Activated CD8-positive, alpha-beta memory T cell treated with anti-CD3 and anti-CD28 coated beads, Interleukin-2, amount 50 U/mL, for 1 hour (primary cell): Measurements from ENCODE around the gene GSPT1.
"Not testable (repeated sequence)": the region's sequence is repeated elsewhere in the genome, so short reads cannot be mapped to it uniquely, and the experiment has no call there.

Experiments used
- DNase-seq: peaks from one replicate; pipeline ENCODE4 v3.0.0-alpha.2; 2020; ENCODE audit errors: extremely low read depth

Gene GSPT1

DNA sequence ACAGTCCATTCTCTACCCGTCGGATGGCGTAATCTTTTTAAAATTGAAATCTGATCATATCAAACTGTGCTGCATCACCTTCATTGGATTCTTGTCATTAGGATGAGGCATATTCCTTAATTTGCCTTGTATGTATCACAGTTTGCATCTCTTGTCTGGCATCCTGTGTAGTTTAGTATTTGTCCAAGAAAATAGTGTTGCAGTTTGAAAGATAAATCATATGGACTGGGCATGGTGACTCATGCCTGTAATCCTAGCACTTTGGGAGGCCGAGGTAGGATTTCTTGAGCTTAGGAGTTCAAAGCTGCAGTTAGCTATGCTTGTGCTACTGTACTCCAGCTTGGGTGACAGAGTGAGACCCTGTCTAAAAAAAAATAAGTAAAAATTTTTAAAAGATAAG is 58.6 kb downstream of the GSPT1 start:
- no peak for DNase-seq

DNA sequence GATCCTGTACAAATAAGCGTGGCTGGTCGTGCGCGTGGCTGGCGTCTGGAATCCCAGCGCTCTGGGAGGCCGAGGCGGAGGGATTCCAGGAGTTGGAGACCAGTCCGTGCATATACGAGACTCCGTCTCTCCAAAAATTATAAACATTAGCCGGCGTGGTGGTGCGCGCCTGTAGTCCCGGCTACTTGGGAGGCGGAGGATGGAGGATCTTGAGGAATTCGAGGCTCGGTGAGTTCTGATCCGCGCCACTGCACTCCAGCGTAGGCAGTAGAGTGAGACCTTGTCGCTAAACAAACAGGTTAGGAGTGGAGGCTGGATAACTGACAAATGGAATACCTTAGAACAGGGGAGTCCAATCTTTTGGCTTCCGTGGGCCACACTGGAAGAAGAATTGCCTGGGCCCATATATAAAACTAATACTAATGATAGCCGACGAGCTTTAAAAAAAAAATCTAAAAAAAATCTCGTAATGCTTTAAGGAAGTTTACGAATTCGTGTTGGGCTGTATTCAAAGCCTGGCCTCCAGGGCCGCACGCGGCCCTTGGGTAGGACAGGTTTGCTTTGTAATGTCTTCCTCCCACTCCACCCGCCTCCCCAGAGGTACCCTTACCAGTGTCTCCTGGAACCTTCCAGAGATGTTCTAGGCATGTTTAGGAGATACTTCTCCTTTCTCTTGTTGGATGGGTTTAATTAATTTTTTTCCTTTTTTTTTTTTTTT is 63.5 kb downstream of the GSPT1 start:
- DNase-seq: no peak

GRCh38 chr16:11851294-11852091 is 64.3 kb downstream of the GSPT1 start, which contains the start of gene RSL1D1:
Gene RSL1D1, minus strand, starts transcription at chr16:11851542. Its CDS starts 30 bp downstream, at chr16:11851512.
- DNase-seq: peak; percentile 78

GRCh38 chr16:11848842-11849241 is 66.9 kb downstream of the GSPT1 start:
- DNase-seq: no peak

DNA sequence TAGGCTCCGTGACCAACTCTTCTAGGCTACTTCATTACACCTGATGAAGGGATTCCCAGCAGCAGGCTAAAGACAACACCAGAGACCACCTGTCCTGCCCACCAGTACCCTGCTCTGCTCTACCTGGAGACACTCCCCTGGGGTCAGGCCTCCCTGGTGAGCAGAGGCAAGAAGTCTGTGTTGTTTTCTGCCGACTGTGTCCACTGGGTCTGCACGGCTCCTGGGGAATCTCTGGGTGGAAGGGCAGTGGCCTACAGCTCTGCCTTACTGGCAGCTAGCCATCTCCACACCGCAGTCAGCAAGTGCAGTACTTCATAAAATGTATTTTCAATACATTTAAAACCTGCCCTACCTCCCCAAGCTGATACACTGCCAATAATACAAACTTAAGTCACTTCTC is 71.3 kb downstream of the GSPT1 start:
- no peak for DNase-seq

DNA sequence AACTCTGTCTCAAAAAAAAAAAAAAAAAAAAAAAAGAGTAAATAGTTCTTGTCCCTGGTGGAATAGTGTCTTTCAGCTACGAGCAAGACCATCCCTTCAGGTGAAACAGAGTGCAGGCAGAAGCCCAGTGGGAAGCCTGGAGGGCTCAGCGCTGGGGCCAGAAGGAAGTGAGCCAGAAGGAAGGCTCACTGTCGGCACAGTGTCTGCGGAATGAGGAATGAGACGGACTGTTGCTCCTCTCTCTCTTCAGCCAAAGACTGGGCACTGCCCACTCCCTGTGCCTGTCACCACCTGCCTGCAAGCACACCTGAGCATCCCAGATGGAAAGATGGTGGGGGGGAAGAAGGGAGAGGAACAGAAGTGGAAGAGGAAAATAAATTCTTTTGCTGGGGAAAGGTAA is 71.9 kb downstream of the GSPT1 start:
- no peak for DNase-seq

- no peak for DNase-seq
Measured at GRCh38 chr16:11843206-11843605, 72.5 kb downstream of the GSPT1 start.

DNA sequence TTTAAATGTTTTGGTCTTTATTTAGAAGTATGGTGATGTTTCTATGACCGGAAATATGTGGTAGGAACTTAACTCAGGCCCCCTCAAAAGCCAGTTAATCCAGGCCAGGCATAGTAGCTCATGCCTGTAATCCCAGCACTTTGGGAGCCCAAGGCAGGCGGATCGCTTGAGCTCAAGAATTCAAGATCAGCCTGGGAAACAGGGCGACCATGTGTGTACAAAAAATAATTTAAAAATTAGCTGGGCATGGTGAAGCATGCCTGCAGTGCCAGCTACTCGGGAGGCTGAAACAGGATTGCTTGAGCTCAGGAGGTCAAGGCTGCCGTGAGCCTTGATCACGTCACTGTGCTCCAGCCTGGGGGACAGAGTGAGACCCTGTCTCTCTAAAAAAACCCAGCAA is 74.7 kb downstream of the GSPT1 start:
- DNase-seq: no peak

- no peak for DNase-seq
Measured at GRCh38 chr16:11836650-11837244, 79.0 kb downstream of the GSPT1 start.

- DNase-seq: no peak
Measured at GRCh38 chr16:11835891-11836649, 79.7 kb downstream of the GSPT1 start.

DNA sequence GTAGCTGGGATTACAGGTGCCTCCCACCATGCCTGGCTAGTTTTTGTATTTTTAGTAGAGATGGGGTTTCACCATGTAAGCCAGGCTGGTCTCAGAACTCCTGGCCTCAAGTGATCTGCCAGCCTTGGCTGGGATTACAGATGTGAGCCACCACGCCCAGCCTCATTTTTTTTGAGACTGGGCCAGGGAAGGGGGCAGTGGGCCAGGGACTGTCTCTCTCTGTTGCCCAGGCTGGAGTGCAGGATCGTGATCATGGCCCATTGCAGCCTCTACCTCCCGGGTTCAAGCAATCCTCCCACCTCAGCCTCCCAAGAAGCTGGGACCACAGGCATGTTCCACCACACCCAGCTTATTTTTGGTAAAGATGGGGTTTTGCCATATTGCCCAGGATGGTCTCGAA is 80.4 kb downstream of the GSPT1 start:
- no peak for DNase-seq

GRCh38 chr16:11833951-11834695 is 81.6 kb downstream of the GSPT1 start:
- DNase-seq: no peak

DNA sequence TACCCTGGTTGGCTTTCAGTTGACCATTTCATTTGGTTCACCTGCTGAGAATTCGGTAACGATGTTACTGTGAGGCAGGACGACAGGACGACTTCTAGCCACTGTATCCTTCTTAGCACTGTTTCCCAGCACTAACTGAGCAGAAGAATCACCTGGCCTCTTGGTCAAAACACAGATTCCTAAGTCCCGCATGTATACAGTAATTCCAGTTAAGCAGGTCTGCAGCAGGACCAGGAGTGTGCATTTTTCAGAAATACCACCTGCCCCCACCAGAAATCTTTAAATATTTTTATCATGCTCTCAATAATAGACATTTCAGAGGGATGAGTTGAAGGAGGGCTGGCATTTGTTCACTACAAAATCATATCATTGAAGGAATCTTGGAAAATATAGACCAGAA is 87.1 kb downstream of the GSPT1 start:
- DNase-seq: no peak

GRCh38 chr16:11825520-11826165 is 90.1 kb downstream of the GSPT1 start:
- not testable (repeated sequence) for DNase-seq

GRCh38 chr16:11824362-11824761 is 91.4 kb downstream of the GSPT1 start:
- no peak for DNase-seq

DNA sequence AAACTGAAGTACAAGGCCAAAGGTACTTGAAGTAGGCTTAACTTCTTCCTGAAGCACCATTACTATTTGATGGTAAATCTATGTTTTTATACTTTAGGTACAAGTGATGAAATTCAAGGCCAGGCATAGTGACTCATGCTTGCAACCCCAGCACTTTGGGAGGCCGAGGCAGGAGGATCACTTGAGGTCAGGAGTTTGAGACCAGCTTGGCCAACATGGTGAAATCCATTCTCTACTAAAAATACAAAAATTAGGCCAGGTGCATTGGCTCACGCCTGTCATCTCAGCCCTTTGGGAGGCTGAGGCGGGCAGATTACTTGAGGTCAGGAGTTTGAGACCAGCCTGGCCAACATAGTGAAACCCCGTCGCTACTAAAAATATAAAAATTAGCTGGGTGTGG is 92.1 kb downstream of the GSPT1 start:
- not testable (repeated sequence) for DNase-seq

DNA sequence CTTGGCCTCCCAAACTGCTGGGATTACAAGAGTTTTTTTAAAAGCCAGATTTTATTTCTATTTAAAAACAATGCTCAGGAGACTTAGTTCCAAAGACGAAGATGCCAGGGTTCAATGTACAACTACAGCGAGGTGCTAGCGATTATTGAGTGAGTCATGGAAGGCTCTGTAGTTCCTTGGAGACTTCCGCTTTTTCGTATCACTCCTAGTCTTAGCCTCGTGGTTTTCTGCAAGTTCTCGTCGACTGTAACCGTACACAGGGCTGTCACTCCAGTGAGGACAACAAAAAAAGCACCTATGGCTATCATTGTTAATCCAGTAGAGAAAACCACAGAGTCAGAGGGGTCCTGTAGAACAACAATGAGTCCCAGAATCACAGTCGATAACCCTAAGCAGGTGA is 96.0 kb downstream of the GSPT1 start:
- no peak for DNase-seq

GRCh38 chr16:11818970-11819369 is 96.8 kb downstream of the GSPT1 start:
- not testable (repeated sequence) for DNase-seq
